ENCODE data around the gene MAP2K2. TPM values are rescaled to one million over a fixed set of nuclear protein-coding genes. Genes with fewer than 3 reads are reported as not detected.

Gene MAP2K2
- total RNA-seq, 2 donors from 2014 or later = 191 TPM

DNA sequence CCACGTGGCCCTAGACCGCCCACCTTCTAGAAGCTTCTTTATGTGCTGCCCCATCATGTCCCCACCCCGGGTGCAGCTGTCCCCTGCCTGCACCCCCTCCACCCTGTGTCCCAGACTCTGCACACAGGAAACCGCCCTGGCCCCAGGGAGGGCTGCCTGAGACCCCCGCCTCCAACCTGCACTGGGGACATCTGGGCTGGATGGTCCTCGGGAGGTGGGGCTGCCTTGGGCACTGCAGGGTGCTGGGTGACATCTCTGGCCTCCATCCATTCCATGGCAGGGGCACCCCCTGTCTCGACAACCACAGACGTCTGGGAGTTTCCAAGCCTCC is 39.4 kb downstream of the MAP2K2 start:
- H3K4me3 Mint-ChIP-seq = no peak overlapping the region
- Histone ChIP-seq H3K27ac (ENCODE audit: low read depth, low read length) (no peak overlapping the region), H3K36me3 (ENCODE audit: control insufficient read depth, insufficient read depth, low read length) (peaks cover 7% of the 10 kb centered on the region), H3K27me3 (ENCODE audit: control insufficient read depth, insufficient read depth, low read length, poor library complexity, severe bottlenecking) (no peaks in the 10 kb centered on the region), H3K9ac (ENCODE audit: extremely low read depth, low read length, poor library complexity, severe bottlenecking) (no peak overlapping the region), H3K4me3 (ENCODE audit: low read length) (no peak overlapping the region), H3K4me1 (ENCODE audit: control insufficient read depth, insufficient read depth, low read length) (no peaks in the 10 kb centered on the region), H3K9me3 (ENCODE audit: control insufficient read depth, low read length) (no peaks in the 10 kb centered on the region)
- TF ChIP-seq, protein P1, sequence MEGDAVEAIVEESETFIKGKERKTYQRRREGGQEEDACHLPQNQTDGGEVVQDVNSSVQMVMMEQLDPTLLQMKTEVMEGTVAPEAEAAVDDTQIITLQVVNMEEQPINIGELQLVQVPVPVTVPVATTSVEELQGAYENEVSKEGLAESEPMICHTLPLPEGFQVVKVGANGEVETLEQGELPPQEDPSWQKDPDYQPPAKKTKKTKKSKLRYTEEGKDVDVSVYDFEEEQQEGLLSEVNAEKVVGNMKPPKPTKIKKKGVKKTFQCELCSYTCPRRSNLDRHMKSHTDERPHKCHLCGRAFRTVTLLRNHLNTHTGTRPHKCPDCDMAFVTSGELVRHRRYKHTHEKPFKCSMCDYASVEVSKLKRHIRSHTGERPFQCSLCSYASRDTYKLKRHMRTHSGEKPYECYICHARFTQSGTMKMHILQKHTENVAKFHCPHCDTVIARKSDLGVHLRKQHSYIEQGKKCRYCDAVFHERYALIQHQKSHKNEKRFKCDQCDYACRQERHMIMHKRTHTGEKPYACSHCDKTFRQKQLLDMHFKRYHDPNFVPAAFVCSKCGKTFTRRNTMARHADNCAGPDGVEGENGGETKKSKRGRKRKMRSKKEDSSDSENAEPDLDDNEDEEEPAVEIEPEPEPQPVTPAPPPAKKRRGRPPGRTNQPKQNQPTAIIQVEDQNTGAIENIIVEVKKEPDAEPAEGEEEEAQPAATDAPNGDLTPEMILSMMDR (conservative IDR thresholded peaks at IDR 0.05) = no peak
- H3K27ac Mint-ChIP-seq = no peak overlapping the region
- H3K36me3 Mint-ChIP-seq (ENCODE audit: low read depth) = no peaks in the 10 kb centered on the region
- no peaks in the 10 kb centered on the region for H3K9me3 Mint-ChIP-seq
- no peaks in the 10 kb centered on the region for H3K27me3 Mint-ChIP-seq (ENCODE audit: insufficient read depth)
- H3K4me1 Mint-ChIP-seq = no peaks in the 10 kb centered on the region
- 79 to 88% methylated on average over 4 to 8 of the region's 8 CpGs for WGBS, 2 experiments (ENCODE audit: insufficient coverage in 1 of 2, insufficient read length in 1 of 2)
- DNase-seq = no peak

DNA sequence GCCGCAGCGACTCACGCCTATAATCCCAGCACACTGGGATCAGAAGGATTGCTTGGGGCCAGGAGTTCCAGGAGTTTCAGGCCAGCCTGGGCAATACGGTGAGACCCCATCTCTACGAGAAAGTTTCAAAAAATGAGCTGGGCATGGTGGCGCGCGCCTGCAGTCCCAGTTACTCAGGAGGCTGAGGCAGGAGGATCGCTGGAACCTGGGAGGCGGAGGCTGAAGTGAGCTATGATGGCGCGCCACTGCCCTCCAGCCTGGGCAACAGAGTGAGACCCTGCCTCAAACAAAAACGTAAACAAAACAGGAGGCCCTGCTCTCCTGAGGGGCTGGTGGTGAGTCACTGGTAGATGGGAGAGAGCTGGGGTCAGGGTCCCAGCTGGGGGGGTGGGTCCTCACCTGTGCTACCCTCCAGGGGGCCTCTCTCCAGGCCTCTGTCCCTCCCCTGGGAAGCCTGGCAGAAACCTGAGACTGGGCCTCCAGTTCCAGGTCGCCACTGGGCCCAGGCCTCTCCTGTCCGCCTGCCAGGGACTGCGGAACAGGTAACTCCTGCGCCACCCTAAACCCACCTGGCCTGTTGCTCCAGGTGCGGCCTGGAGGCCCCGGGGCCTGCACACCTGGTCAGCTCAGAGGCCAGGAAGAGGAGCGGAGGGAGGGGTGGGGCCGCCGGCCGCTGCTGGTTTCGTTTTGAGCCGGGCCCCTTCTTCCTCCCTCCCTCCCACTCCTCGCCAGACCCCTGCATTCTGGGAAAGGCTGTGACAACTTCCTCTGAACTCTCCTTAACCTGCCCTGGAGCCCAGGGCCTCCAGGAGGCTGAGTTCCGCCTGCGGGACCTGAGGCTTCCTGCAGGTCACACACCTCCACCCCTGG is 40.0 kb downstream of the MAP2K2 start:
- H3K27me3 ChIP-seq (ENCODE audit: control insufficient read depth, insufficient read depth, low read length, poor library complexity, severe bottlenecking) = no peaks in the 10 kb centered on the region
- TF ChIP-seq, protein P1 (conservative IDR thresholded peaks at IDR 0.05) = no peak
- Mint-ChIP-seq H3K4me3 (no peak overlapping the region), H3K27me3 (ENCODE audit: insufficient read depth) (no peaks in the 10 kb centered on the region), H3K27ac (no peak overlapping the region), H3K36me3 (ENCODE audit: low read depth) (no peaks in the 10 kb centered on the region), H3K4me1 (no peaks in the 10 kb centered on the region), H3K9me3 (no peaks in the 10 kb centered on the region)
- H3K36me3 ChIP-seq (ENCODE audit: control insufficient read depth, insufficient read depth, low read length) = peaks cover under 1% of the 10 kb centered on the region
- no peak overlapping the region for H3K4me3 ChIP-seq (ENCODE audit: low read length)
- no peaks in the 10 kb centered on the region for H3K9me3 ChIP-seq (ENCODE audit: control insufficient read depth, low read length)
- no peaks in the 10 kb centered on the region for H3K4me1 ChIP-seq (ENCODE audit: control insufficient read depth, insufficient read depth, low read length)
- no peak overlapping the region for H3K27ac ChIP-seq (ENCODE audit: low read depth, low read length)
- no peak for DNase-seq
- no peak overlapping the region for H3K9ac ChIP-seq (ENCODE audit: extremely low read depth, low read length, poor library complexity, severe bottlenecking)
- WGBS, 2 experiments (ENCODE audit: insufficient coverage in 1 of 2, insufficient read length in 1 of 2) = 86 to 90% methylated on average over 15 to 28 of the region's 28 CpGs

DNA sequence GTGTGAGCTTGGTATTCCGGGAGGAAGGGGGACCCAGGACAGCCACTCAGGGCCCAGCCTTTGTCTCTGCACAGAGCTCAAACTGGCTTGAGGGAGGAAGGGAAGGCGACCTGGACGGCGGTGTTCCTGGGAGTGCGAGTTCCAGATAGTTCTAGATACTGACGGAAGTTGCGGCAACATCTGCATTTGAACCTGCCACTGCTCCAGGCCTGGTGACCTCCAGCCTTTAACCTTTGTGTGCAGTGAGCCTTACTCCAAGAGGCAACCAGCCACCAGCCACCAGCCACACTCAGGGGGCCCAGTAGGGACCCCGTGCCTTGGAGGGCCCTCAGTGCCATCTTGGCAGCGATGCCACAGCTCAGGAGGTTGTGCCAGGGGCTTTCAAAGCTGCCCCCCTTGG is 41.8 kb downstream of the MAP2K2 start:
- Histone ChIP-seq H3K36me3 (ENCODE audit: control insufficient read depth, insufficient read depth, low read length) (no peaks in the 10 kb centered on the region), H3K27ac (ENCODE audit: low read depth, low read length) (no peak overlapping the region), H3K9ac (ENCODE audit: extremely low read depth, low read length, poor library complexity, severe bottlenecking) (no peak overlapping the region), H3K27me3 (ENCODE audit: control insufficient read depth, insufficient read depth, low read length, poor library complexity, severe bottlenecking) (no peaks in the 10 kb centered on the region), H3K4me1 (ENCODE audit: control insufficient read depth, insufficient read depth, low read length) (no peaks in the 10 kb centered on the region), H3K9me3 (ENCODE audit: control insufficient read depth, low read length) (no peaks in the 10 kb centered on the region), H3K4me3 (ENCODE audit: low read length) (no peak overlapping the region)
- no peak for DNase-seq
- no peaks in the 10 kb centered on the region for H3K36me3 Mint-ChIP-seq (ENCODE audit: low read depth)
- no peak overlapping the region for H3K4me3 Mint-ChIP-seq
- no peaks in the 10 kb centered on the region for H3K9me3 Mint-ChIP-seq
- WGBS, 2 experiments (ENCODE audit: insufficient coverage in 1 of 2, insufficient read length in 1 of 2) = 78 to 91% methylated on average over 6 to 9 of the region's 9 CpGs
- H3K27me3 Mint-ChIP-seq (ENCODE audit: insufficient read depth) = no peaks in the 10 kb centered on the region
- TF ChIP-seq, protein P1 (conservative IDR thresholded peaks at IDR 0.05) = no peak
- no peaks in the 10 kb centered on the region for H3K4me1 Mint-ChIP-seq
- H3K27ac Mint-ChIP-seq = no peak overlapping the region
